Stimulated activated CD8-positive, alpha-beta memory T cell treated with anti-CD3 and anti-CD28 coated beads, Interleukin-7, amount 100 ng/mL, for 4 hours (primary cell): ENCODE measurements around the gene NBPF11.
"Not testable (repeated sequence)": the region's sequence is repeated elsewhere in the genome, so short reads cannot be mapped to it uniquely, and the experiment has no call there.

Experiments used
- DNase-seq, 2 donors: peaks; one replicate each; pipeline ENCODE4 v3.0.0-alpha.2; 2020; ENCODE audit warnings: low read depth in 2 of 2

NBPF11 gene

GRCh38 chr1:148150945-148151344 lies 1.1 kb downstream of the NBPF11 start:
- not testable (repeated sequence) for DNase-seq

- not testable (repeated sequence) for DNase-seq
These were observed 2.1 kb downstream of the NBPF11 start for GRCh38 chr1:148150014-148150413.

GRCh38 chr1:148149050-148149815 lies 2.8 kb downstream of the NBPF11 start:
- DNase-seq = not testable (repeated sequence)

GRCh38 chr1:148147052-148147838 lies 4.8 kb downstream of the NBPF11 start:
- DNase-seq = not testable (repeated sequence)

GRCh38 chr1:148146191-148146997 lies 5.7 kb downstream of the NBPF11 start:
- not testable (repeated sequence) for DNase-seq

GRCh38 chr1:148143223-148143622 lies 8.9 kb downstream of the NBPF11 start:
- not testable (repeated sequence) for DNase-seq

- not testable (repeated sequence) for DNase-seq
These were observed 10.1 kb downstream of the NBPF11 start for GRCh38 chr1:148141936-148142335.

GRCh38 chr1:148138606-148139005 lies 13.5 kb downstream of the NBPF11 start:
- not testable (repeated sequence) for DNase-seq

GRCh38 chr1:148122341-148122740 lies 29.7 kb downstream of the NBPF11 start:
- not testable (repeated sequence) for DNase-seq

- not testable (repeated sequence) for DNase-seq
These were observed 31.7 kb downstream of the NBPF11 start for GRCh38 chr1:148120395-148120794.

- not testable (repeated sequence) for DNase-seq
These were observed 56.3 kb downstream of the NBPF11 start for GRCh38 chr1:148095732-148096131.

- DNase-seq = not testable (repeated sequence)
These were observed 65.9 kb downstream of the NBPF11 start for GRCh38 chr1:148086196-148086595.

GRCh38 chr1:148081205-148081604 lies 70.9 kb downstream of the NBPF11 start:
- DNase-seq = not testable (repeated sequence)

- DNase-seq = not testable (repeated sequence)
These were observed 73.2 kb downstream of the NBPF11 start for GRCh38 chr1:148078632-148079519.

- not testable (repeated sequence) for DNase-seq
These were observed 74.0 kb downstream of the NBPF11 start for GRCh38 chr1:148078090-148078489.

GRCh38 chr1:148077458-148077857 lies 74.6 kb downstream of the NBPF11 start:
- not testable (repeated sequence) for DNase-seq

- not testable (repeated sequence) for DNase-seq
These were observed 78.7 kb downstream of the NBPF11 start for GRCh38 chr1:148073392-148073791.

- DNase-seq = not testable (repeated sequence)
These were observed 83.5 kb downstream of the NBPF11 start for GRCh38 chr1:148068606-148069005.

- DNase-seq = not testable (repeated sequence)
These were observed 83.9 kb downstream of the NBPF11 start for GRCh38 chr1:148068201-148068600.

- DNase-seq = not testable (repeated sequence)
These were observed 91.8 kb downstream of the NBPF11 start for GRCh38 chr1:148060294-148060701.

GRCh38 chr1:148057384-148057783 lies 94.7 kb downstream of the NBPF11 start:
- not testable (repeated sequence) for DNase-seq
